Stimulated activated CD4-positive, alpha-beta T cell treated with anti-CD3 and anti-CD28 coated beads, Interleukin-15, amount 100 ng/mL, for 24 hours (primary cell): ENCODE measurements around the gene SPATA32.
A peak's percentile ranks its signal among the peaks of the same experiment; 100 is the strongest.

ENCODE experiments used
- DNase-seq: peaks from one replicate; pipeline ENCODE4 v3.0.0-alpha.2; 2020

The SPATA32 gene

DNA sequence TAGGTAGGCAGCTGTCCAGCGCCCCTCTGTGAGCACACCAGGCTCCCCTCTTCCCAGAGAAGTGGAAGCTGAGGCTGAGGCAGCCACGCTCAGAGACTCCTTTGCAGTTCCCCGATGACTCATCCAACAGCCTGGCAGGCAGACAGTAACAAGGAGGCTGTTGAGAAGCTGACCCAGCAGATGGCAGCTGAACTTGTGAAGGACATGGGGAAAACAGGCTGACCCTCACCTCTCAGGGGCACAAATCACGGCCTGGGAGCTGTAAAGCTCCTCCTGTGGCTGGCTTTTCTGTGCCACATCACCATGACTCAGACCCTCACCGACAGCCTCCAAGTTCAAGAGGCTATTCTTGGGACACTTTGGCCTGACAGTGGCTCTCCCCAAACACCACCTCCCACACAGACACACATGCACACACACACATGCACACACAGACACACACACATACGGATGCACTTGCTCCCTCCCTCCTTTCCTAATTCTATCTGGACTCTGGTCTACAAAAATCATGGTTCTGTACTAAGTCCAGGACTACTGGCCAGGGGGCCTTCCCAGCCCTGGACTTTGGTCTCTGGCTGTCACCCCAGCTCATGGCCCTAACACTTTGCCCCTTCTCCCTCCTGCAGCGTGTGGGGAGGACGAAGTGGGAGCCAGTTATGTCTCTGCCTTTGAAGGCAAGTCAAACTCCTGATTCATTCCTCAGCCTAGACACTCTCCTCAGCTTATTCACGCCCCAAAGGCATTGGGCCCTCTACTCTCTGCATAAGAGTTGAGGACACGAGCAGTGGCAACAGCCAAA lies 31.7 kb upstream of the SPATA32 start:
- peak; percentile 57 for DNase-seq

DNA sequence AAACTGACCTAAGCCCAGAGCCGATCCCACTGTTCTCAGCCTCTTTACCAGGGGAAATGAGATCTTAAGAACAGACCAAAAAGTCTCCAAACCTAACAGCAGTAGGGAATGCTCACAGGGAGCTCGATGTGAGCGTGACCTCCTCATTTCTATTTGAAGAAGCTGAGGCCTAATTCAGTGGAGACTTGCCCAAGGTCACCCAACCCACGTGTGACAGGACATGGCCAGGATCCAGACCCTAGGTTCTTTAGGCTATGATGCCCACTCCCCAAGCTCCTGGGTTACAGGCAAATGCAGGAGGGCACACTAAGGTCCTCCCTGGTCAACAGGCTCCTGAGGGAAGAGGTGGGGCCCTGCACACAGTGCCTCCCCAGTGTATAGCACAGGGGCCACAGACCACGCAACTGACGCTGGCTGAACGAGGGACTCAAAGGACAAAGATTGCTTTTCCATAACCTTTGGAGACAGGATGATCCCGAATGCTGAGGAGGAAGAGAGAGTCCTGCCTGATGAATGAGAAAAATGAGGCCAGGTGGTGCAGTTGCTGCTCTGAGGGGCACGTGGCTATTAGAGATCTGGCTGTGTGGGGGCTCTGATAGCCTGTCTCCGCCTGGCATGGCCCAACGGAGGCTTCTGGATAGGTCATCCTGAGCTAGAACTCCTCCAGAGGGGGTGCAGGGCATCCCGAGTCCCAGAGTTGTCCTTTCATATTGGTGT lies 31.0 kb upstream of the SPATA32 start:
- no peak for DNase-seq

DNA sequence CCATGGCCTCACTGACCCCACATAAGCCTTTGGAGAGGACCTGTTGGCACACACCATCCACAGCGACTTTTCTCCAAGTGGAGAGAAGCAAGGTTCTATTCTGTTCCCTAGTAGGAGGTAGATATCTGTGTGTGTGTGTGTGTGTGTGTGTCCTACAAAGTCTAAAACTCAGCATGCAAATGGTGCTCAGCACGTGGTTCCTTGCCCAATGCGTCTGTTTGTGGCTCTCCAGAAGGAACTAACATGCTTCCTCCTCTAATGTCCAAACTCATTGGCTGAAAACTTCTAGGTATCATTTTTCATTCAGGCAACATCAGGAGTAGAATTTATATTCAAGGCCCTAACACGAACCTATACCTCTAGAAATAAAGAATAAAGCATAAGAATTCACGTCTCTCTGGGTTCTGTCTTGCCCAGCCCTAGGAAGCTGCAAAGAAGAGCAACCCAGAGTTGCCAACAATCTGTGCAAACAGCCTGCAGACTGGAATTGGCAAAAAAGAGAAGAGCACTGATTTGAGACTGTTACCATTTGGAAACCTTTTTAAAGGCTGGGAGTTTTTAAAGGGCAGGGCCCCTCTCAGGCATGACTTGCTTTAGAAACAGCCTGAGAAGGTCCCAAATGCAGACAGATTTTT lies 29.4 kb upstream of the SPATA32 start:
- no peak for DNase-seq

DNA sequence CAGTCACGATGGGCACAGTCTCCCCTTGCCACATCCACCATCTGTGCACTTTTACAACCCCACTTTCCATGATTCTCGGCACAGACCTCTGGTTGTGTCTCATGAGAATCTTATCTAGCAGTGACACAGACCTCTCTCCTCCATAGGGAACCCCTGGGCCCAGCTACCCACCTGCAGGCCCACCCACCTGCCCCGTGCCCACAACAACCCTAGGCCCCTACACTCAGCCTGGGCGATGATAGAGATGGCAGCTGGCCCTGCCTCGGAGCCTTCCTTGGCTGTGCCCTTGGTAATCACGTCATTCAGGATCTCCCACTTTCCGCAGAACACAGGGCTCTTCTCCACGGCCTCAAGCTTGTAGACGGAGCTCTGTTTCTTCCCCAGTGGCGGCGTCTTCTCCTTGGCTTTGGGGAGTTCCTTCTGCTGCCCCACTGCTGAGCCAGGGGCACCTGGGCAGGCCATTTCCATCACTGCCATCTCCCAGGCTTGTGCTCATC lies 28.4 kb upstream of the SPATA32 start:
- DNase-seq = no peak

DNA sequence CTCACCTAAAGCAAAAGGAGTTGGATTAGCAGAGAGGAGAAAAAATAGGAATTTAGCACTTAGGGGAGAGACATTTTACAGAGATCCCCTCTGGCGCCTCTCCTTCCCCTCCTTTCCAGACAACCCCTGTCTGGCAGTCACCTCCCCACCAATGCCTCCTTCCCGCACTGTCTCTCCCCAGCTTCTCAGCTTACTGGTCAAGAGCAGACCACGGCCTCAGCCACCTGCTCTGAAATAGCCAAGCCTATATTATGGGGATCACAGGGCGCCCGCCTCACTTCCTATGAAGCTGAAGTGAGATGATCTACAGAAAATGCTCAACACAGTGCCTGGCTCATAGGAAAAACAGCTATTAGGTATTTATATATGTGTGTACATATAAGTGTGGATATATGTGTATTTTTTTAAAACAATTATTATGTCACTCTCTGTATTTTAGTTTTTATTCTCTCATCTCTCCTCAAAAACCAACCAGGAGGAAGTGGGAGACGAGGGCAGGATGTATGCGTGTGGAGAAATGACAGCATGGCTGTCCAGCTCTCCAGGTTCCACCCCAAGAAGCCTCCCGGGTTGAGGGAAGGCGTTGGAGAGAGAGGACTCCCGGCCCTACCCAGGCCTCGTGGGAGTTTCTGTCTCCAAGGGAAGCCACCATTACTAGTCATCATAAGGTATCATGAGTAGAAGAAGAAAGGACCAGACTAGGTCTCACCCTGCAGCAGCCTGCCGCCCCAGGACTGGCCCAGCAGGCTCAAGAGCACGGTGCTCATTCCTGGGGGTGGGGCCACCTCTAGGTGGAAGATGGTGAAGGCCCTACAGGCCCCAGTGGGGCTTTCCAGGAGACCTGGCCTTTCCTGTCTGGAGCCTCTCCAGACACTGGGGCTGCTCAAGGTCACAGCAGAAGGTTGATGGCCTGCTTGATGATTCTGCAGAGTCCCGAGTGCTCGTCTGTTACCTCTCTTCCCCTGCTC lies 27.7 kb upstream of the SPATA32 start:
- no peak for DNase-seq

DNA sequence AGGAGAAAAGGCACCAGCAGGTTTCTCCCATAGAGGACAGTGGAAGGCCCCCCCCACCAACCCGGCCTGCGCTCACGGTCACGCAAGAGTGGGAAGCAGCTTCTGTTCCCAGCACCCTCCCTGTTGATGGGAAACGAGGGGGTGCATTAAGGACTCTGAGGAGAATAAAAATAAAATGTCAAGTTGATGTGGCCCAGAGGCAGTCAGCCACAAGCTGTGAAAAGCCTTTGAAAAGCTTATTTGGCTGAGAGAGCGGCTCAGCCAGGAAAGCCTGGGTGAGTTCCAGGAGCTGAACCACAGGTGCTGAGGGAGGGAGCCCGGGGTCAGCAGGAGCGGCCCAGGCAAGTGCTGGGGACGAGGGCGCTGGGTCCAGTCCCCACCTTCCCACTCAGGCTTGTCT lies 26.9 kb upstream of the SPATA32 start:
- no peak for DNase-seq

DNA sequence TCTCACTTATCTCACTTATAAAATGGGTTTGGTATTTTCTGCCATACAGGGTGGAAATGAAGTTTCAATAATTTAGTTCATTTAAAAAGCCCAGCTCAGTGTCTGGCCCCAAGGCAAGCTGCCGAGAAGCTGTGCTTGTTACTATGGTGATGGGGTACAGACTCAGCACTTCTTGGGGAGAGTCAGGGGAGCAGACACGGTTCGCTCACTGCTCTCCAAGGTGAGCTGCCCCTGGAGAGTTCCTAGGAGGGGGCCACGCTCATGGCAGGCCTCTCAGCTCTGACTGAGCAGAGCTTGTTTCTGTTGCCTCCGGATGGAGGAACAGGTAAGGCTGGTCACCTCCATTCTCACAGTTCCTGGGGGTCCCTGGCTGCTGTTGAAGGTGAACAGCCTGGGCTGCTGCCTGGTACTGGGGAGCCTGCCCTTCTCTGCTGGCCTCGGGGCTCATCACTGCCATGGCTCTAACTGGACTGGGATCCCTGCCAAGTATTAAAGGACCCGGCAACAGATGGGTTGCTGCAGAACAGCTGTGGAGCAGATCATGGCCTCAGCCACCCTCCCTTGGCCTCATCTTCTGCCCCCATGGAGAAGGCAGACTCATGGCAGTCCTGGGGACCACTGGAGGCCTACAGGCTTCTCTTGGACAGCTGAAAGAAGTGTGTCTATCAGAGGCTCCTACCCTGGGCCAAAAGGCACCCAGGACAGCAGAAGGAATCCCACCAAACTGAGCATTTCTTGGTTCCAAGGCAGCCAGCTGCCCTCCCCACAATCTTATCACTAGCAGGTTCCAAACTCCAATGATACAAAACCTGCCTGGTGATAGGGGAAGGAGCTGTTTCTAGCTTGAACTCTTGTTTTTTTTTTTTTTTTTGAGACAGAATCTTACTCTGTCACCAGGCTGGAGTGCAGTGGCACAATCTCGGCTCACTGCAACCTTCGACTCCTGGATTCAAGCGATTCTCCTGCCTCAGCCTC lies 25.9 kb upstream of the SPATA32 start:
- no peak for DNase-seq

DNA sequence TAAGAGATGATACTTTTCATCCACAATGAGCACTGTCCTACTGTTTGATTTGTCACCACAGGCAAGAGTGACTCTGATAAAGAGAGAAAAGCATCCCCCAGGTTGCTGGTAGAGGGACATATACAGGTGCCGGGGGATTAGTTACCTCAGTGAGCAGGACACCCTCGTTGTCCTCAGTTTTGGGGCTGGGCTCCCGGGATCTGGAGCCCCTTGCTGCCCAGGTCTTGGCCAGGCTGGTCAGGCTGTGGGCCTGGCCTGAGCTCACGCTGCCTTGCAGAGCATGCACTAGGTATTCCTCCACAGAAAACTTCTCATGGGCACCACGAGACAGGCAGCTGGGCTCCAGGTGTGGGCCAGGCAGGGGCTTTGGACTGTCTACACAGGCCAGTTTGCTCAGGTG lies 24.4 kb upstream of the SPATA32 start:
- DNase-seq = no peak

DNA sequence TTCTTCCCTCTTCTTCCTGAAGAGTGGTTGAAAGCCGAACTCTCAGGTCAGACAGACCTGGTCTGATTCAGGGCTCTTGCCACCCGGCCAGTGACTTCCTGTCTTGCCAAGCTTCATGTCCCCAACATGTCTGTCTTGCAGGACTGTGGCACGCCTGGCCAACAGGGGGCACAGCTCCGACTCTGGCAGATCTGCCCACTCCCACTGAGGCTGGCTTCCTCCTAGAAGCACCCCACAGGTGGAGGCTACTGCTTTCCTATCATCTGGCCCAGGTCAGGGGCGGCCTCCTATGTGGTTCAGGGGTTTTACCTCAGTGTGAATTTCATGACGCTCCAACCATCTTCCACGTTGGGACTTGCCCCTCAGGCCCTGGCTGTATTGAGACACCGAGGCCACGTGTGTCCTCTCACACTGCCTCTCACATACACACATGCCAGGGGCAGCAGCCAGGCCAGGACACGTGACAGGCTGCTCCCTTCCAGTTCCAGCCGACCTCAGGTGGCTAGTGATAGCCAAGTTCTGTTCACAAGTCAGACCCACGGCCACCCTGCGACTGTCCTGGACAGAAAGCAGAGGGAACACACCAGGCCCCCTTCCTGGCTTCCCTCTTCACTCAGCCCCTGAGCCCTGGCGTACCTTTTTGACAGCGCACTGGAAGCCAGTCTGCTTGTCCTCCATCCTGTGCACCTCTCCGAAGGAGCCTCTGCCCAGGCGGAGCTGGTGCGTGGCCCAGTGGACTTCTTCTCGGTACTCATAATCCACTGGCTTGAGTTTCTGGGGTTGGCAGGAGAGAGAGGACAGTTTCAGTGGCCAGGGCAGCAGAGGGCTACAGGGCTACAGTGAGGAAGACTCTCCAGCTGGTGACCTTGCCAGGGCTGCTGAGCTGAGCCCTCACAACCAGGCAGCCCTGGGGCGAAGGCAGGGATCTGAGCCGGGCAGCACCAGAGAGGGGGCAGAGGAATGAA lies 22.6 kb upstream of the SPATA32 start:
- peak; percentile 61 for DNase-seq

DNA sequence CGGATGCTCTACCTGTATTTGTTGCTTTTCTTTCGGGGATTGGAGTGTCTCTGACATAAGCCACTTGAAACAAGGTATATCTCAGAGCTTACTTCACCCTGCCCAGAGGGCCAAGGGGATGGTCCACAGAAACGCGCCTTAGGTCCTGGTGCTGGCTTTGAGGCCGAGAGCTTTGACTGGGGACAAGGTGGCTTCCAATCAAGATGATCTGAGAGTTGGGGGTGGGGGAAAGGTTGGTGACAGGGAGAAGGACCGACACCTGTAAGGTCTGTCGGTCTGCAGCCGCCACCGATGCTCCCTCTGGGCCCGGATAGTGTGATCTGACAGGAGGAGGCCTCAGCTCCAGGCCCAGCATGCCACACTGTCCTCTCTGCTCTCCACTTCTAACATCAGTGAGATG lies 21.8 kb upstream of the SPATA32 start:
- DNase-seq = no peak

DNA sequence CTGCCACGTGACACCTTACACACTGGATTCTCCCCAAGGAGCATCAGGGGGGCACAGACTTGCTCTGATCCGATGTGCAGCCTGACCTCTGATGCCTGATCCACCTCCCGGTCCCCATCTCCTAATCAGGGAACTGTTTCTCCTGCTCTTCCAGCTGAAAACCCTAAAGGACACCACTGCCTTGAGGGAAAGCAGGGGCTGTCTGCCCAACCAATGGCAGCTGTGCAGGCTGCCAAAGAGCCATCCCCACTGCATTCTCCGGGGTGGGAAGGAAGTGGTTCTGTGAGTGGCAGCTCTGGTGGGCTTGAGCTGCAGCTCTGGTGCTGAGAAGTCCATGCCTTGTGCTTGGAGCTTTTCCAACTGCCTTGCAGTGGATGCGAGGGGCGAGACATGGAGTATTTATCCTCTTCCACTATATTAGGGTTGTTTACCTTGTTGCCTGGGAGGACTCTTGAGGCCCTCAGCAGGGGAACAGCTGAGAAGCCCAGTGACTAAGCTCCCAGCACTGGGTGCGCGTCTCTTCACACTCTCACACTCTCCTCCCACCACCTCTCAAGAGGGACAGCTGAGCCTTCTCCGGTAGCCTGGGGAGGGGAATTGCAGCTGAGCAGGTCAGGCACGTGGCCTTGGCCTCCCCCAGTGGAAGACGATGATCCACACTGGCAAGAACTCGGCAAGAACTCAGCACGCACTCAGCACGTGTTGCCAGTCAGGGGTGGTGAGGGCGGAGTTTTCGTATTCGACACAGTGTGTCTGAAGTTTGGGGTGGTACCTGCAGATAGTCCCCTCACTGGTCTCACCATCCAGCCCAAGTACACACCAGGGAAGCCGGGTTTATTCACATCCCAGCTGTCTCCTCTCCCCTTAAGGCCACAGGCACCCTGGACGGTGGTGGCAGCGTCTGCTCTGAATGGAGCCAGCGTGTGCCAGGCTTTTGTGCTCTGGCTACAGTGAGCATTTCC lies 21.1 kb upstream of the SPATA32 start:
- DNase-seq = no peak

DNA sequence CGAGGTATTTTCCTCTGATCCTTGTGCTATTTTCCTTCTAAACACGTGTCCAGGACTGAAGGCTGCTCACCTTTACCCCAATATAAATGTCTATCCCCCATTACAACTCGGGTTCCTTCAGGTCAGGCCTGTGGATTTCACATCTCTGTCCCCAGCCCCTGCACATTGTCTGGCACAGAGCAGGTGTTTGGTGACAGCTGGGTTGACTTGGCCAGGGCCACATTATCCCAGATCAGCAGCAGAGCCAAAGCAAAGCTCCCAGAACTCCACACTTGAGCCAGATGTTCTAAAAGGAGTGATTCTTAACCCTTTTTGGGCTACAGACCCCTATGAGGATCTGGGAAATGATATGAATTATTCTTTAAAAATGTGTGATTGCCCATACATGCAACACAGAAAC lies 18.0 kb upstream of the SPATA32 start:
- DNase-seq = no peak

DNA sequence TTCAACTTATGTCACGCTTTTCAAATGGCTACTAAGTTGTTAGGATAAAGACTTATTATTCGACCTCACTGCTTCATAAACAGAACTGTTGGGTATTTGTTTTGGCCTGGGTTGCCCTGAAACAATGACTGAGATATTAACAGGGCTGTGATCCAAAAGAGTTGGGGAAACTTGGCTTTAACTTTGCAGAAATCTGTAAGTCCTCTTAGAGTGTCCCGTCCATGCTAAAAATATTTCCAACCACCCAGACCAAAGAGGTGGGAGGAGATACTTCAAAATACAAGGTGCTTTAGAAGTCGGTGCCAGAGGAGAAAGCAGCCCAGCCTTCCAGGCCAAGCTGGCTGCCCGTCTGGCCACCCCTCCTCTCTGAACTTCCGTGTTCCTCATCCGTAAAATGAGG lies 16.1 kb upstream of the SPATA32 start:
- no peak for DNase-seq

DNA sequence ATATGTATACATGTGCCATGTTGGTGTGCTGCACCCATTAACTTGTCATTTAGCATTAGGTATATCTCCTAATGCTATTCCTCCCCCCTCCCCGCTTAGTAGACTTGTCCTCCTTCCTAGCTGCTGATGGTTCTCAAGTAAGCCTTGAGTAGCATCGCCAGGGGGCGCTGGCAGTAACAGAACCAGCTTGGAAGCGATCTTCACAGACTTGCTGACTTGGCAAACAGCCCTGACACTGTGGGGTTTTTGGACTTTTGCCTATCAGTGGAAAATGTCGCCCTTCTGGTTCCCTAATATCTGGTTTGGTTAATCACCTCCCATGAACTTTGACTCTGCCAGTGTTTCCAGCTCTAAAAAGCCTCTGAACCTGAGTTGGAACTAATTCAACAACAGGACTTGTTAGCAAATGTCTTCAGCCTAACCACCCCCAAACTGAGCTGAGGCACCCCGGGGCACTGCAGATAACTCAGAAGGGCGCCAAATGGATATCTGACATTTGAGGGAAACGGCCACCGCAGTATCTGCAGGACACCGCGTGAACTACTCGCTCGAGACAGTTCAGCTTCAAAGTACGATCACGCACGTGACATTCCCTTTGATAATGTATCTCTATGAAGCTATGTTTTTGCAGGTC lies 15.4 kb upstream of the SPATA32 start:
- peak; percentile 93 for DNase-seq

DNA sequence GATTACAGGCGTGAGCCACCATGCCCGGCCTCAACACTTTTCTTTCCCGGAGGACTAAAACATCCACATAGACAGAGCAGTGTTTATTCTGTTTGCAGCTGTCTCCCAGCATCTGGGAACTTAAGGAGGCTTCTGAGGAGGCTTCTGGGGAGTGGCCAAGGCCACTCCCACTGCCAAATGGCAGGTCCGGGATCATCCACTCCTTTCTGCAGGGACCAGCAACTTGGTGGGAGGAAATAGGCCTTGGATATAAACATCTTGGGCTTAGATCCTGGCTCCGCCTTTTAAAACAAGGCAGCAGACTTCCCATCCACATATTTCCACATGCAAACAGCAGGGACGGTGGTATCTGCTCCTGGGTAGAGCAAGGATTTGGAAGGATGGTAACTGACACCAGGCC lies 14.1 kb upstream of the SPATA32 start:
- DNase-seq = no peak

DNA sequence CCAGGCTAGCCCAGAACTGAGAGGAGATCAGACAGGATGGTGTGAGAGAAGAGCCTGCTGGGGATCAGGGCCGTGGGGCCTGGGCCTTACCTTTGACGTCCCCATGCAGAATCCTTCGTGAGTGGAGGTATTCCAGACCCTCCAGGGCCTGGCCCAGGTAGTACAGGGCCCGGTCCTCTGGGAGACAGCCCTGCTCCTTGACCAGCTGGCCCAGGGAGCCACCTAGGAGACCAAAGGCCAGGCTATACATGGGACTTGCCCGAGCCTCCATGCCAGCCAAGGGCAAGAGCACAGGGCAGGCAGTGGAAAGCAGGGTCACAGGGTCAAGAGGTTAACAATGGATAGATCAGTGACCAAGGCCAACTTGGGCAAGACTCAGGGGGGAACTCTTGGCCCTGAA lies 12.1 kb upstream of the SPATA32 start:
- DNase-seq = no peak

DNA sequence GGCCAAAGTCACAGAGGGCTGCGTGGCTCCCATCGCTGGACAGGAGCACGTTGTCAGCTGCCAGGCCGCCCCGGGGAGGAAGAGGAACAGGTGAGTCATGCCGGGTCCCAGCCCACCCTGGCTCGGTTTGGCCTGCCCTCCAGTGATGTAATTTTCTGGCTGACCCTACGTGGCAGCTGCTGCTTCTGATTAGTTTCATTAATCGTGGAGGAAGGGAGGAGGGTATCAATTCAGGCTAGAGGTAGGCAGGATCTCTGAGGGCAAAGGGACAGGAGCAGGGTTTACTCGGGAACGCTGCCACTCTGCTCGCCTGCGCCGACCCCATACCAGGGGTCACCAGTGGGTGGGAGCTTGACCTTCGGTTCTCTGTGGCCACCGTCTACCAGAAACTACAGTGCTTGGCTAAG lies 11.7 kb upstream of the SPATA32 start:
- DNase-seq = no peak

DNA sequence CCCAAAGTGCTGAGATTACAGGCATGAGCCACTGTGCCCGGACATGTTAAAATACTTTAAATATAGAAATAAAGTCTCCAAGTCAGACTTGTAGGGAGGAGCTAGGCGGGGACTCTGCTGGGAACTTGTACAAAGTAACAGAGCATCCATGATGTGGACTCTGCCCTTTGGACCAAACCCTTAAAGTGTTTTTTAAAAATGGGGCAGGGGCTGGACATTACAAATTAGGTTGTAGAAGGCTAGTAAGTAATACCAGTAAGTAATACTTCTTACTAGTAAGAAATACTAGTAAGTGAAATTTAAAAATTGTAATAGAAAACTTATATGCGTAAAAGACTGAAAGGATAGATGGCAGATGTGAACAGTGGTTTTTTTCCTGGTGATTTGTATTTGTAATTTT lies 9.7 kb upstream of the SPATA32 start:
- DNase-seq = no peak
